ENCODE results near the gene CACTIN. TPM values are rescaled to one million over a fixed set of nuclear protein-coding genes. Genes with fewer than 3 reads are reported as not detected.

CACTIN gene
- polyA plus RNA-seq, 1 experiment: 9.3 TPM

DNA sequence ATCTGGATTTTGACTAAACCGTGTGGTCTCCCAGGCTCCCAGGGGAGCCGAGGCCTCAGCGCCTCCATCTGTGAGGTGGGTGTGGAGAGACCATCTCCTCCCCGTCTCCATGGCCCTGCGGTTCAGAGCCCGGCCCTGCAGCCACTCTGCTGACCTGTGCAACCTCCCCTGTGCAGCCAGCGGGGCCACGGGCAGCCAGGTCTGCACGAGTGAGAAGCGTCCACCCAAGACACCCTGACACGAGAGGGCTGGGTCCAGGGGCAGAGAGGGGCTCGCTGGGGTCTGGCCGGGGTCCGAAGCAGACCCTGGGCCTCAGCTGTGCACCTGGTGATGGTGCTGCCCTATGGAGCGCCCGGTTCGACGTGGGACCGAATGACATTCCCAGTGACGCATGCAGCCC, 10.4 kb upstream of the CACTIN start:
- Histone ChIP-seq H3K27ac (ENCODE audit: low read depth, low read length) (no peak overlapping the region), H3K9me3 (ENCODE audit: control insufficient read depth, insufficient read depth, low read length) (no peaks in the 10 kb centered on the region; the same call in 1 of the 2 replicates), H3K27me3 (ENCODE audit: control insufficient read depth, insufficient read depth, low read length) (no peaks in the 10 kb centered on the region), H3K4me3 (ENCODE audit: low read depth, low read length) (no peak overlapping the region)
- no peak for TF ChIP-seq CTCF (IDR thresholded peaks at IDR 0.05; ENCODE audit: low read depth, low read length)
- CTCF ChIA-PET: no interaction called here
- POLR2A ChIA-PET: no interaction called here
- DNase-seq (ENCODE audit: low read depth, low spot score): no peak

DNA sequence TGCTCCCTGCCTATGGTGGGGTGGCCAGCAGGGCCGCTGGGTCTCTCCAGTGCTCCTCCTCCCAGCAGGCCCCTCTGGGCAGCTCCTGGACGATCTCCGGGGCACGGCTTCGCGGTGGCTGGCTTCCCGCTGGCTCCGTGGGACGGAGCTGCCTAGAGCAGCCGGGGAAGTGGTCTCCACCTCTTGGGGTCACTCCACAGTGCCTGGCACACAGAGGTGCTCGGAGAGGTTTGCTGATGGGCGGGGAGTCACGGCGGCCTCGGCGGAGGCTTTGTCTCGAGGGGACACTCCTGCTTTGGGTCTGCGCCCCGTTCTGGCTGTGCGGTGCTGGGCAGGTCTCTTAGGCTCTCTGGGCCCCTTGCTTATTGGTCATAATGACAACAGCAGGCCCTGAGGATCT, 9.9 kb upstream of the CACTIN start:
- CTCF ChIA-PET: no interaction called here
- no peak overlapping the region for H3K4me3 ChIP-seq (ENCODE audit: low read depth, low read length)
- no peaks in the 10 kb centered on the region; the same call in 1 of the 2 replicates for H3K9me3 ChIP-seq (ENCODE audit: control insufficient read depth, insufficient read depth, low read length)
- H3K27ac ChIP-seq (ENCODE audit: low read depth, low read length): no peak overlapping the region
- no peaks in the 10 kb centered on the region for H3K27me3 ChIP-seq (ENCODE audit: control insufficient read depth, insufficient read depth, low read length)
- POLR2A ChIA-PET: no interaction called here
- DNase-seq (ENCODE audit: low read depth, low spot score): no peak
- TF ChIP-seq CTCF (IDR thresholded peaks at IDR 0.05; ENCODE audit: low read depth, low read length): no peak

DNA sequence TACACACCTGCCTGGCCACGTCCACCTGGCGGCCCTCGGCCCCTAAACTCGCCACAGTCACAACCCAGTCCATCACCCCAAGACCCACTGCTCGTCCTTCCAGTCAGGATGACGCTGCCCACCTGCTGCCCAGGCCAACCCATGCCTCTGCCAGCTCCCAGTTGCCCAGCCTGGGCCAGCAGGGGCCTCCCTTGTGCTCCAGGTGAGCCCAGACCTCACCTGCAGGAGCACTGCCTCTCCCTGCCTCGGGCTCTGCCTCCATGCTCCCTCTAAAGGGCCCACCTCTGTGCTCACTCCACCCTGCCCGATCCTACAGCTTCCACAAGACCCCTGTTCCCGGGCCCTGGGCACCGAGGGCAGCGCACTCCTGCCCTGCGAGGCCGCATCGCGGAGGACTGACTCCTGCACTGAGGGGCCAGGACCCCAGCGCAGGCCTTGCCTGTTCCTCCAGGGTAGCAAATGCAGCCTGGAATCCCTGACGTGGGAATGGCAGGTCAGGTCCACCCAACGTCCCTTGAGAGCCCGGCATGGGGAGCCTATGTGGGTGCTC, 8.0 kb upstream of the CACTIN start:
- Histone ChIP-seq H3K4me3 (ENCODE audit: low read depth, low read length) (no peak overlapping the region), H3K27ac (ENCODE audit: low read depth, low read length) (no peak overlapping the region), H3K27me3 (ENCODE audit: control insufficient read depth, insufficient read depth, low read length) (no peaks in the 10 kb centered on the region), H3K9me3 (ENCODE audit: control insufficient read depth, insufficient read depth, low read length) (no peaks in the 10 kb centered on the region; the same call in 1 of the 2 replicates)
- CTCF ChIA-PET: no interaction called here
- POLR2A ChIA-PET: no interaction called here
- DNase-seq (ENCODE audit: low read depth, low spot score): no peak
- no peak for TF ChIP-seq CTCF (IDR thresholded peaks at IDR 0.05; ENCODE audit: low read depth, low read length)

DNA sequence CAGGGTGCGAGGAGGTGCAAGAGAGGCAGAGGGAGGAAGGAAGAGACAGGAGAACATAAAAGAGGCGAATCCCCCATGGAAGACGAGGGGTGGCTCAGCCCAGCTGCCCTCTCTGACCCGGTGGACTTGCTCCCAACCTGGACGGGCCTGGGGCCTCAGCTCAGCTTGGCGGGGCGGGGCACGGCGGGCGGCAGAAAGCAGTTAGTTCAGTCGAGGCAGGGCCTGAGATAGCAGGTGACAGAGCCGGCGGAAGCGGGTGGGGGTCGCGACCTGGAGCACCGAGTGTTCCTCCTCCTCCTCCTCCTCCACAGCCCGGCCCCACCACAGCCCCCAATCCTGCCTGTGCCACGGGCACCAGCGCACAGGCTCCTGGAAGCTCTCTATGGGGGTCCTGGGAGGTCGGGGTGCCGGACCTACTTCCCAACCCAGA, 7.0 kb upstream of the CACTIN start:
- Histone ChIP-seq H3K4me3 (ENCODE audit: low read depth, low read length) (no peak overlapping the region), H3K27me3 (ENCODE audit: control insufficient read depth, insufficient read depth, low read length) (no peaks in the 10 kb centered on the region), H3K9me3 (ENCODE audit: control insufficient read depth, insufficient read depth, low read length) (no peaks in the 10 kb centered on the region; the same call in 1 of the 2 replicates), H3K27ac (ENCODE audit: low read depth, low read length) (no peak overlapping the region)
- ChIA-PET POLR2A (no interaction called here), CTCF (no interaction called here)
- TF ChIP-seq CTCF (IDR thresholded peaks at IDR 0.05; ENCODE audit: low read depth, low read length): no peak
- no peak for DNase-seq (ENCODE audit: low read depth, low spot score)

DNA sequence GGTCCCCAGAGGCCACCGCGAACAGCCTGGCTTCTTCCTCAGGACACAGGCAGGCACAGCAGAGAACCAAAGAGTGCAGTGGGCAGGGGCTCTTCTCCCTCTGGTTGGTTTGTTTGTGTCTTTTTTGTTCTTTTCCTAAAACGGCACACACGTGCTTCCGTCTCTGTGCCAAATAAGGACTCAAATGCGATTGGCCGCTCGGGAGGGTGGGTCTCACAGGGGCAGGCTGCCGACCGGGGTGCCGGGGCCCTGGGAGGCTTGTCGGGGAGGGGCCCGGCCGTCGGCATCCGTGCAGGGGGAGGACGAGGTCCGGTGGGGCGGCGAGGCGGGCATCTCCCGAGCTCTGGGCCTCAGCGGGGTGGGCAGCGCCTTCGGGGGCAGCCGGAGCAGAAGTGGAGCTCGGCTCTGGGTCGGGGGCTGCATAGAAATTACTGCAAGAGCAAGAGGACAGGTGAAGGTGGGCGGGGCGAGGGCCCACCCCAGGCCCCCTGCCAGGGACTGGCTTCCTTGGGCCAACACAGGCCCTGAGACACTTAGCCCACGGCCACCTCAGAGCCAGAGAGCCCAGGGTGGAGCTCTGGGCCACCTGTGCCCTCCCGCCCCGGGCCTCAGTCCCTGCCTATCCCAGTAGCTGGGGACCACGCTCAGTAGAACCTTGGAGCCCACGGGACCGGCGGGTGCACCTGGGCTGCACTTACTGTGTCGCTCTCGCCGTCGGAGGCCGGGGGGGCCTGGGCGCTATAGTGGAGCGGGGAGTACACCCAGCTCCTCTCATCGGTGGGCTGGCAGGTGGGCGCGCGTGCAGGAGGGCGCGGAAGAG, 6.4 kb upstream of the CACTIN start:
- POLR2A ChIA-PET: no interaction called here
- TF ChIP-seq CTCF (IDR thresholded peaks at IDR 0.05; ENCODE audit: low read depth, low read length): no peak
- CTCF ChIA-PET: no interaction called here

More for the DNA sequence above, 6.4 kb upstream of the CACTIN start:
- Histone ChIP-seq H3K27ac (ENCODE audit: low read depth, low read length) (no peak overlapping the region), H3K4me3 (ENCODE audit: low read depth, low read length) (no peak overlapping the region), H3K9me3 (ENCODE audit: control insufficient read depth, insufficient read depth, low read length) (no peaks in the 10 kb centered on the region; the same call in 1 of the 2 replicates), H3K27me3 (ENCODE audit: control insufficient read depth, insufficient read depth, low read length) (no peaks in the 10 kb centered on the region)
- DNase-seq (ENCODE audit: low read depth, low spot score): no peak

Data from AG04450 (cell line).